IMR-90 (cell line): ENCODE results near the gene MAPK10. TPM values are rescaled to one million over a fixed set of nuclear protein-coding genes. Genes with fewer than 3 reads are reported as not detected.

Experiments used
- ATAC-seq: fragments of 200-7000 bp; cut with Tn5 transposase; 2 replicates; pipeline ENCODE4 v1.9.1; 2020; ENCODE audit warnings: low read depth, mild to moderate bottlenecking, moderate library complexity
- BruUV-seq: library from RNA; stranded (reverse); fragments of 400-500 nt; replicated peaks from 2 replicates; lab custom pipeline; 2021; lab: Mats Ljungman, UMichigan
- CTCF ChIA-PET: fragments of 300-600 bp; formaldehyde crosslinking; extraction: SDS; loops from one replicate; lab custom pipeline; 2021; ENCODE audit warnings: antibody characterized with exemption; lab: Yijun Ruan, JAX
- POLR2A ChIA-PET: fragments of 300-600 bp; sonication (Branson Sonifier 250); formaldehyde crosslinking; loops from one replicate; lab custom pipeline; 2022; ENCODE audit warnings: antibody characterized with exemption; ENCODE audit not compliant: unreplicated experiment; lab: Charles Lee
- DNase-seq: peaks from one replicate; pipeline ENCODE4 v3.0.0; 2013
- H2AFZ ChIP-seq: replicated peaks from 2 replicates; pipeline ENCODE3; 2013; ENCODE audit warnings: low read length, mild to moderate bottlenecking; ENCODE audit not compliant: poor library complexity
- H2AK5ac ChIP-seq: 2 replicates; pipeline ENCODE4 v1.6.1; 2013; ENCODE audit warnings: low read depth, low read length, inconsistent platforms
- H2AK9ac ChIP-seq: replicated peaks from 2 replicates; pipeline ENCODE3; 2013; ENCODE audit warnings: mild to moderate bottlenecking, low read depth, low read length, moderate library complexity; ENCODE audit not compliant: poor library complexity
- H2BK120ac ChIP-seq: 2 replicates; pipeline ENCODE4 v1.6.1; 2013; ENCODE audit warnings: low read depth, low read length, inconsistent platforms
- H2BK15ac ChIP-seq: 3 replicates; pipeline ENCODE4 v1.6.1; 2013; ENCODE audit warnings: low read depth, low read length, inconsistent platforms
- H2BK20ac ChIP-seq: 2 replicates; pipeline ENCODE4 v1.6.1; 2013; ENCODE audit warnings: low read depth, mild to moderate bottlenecking, inconsistent platforms, low read length, moderate library complexity
- H2BK5ac ChIP-seq: 2 replicates; pipeline ENCODE4 v1.6.1; 2013; ENCODE audit warnings: mild to moderate bottlenecking, low read depth, low read length, inconsistent platforms; ENCODE audit not compliant: poor library complexity, severe bottlenecking
- H3K14ac ChIP-seq: replicated peaks from 2 replicates; pipeline ENCODE4 v1.6.1; 2013; ENCODE audit warnings: low read depth, low read length, inconsistent platforms
- H3K18ac ChIP-seq: 2 replicates; pipeline ENCODE4 v1.6.1; 2013; ENCODE audit warnings: low read depth, low read length, control low read depth
- H3K23ac ChIP-seq: 2 replicates; pipeline ENCODE4 v1.6.1; 2013; ENCODE audit warnings: low read depth, low read length, inconsistent platforms
- H3K27ac ChIP-seq: 2 replicates; pipeline ENCODE4 v1.5.1; 2013; ENCODE audit warnings: mild to moderate bottlenecking, control low read depth, low read length; ENCODE audit not compliant: insufficient read depth
- H3K27me3 ChIP-seq: 2 replicates; pipeline ENCODE4 v1.6.1; 2013; ENCODE audit warnings: low read length; ENCODE audit not compliant: control insufficient read depth, insufficient read depth
- H3K36me3 ChIP-seq: 2 replicates; pipeline ENCODE4 v1.6.1; 2013; ENCODE audit warnings: low read length, mixed read lengths; ENCODE audit not compliant: control insufficient read depth, insufficient read depth
- H3K4ac ChIP-seq: 2 replicates; pipeline ENCODE4 v1.6.1; 2013; ENCODE audit warnings: low read depth, low read length, inconsistent platforms
- H3K4me1 ChIP-seq: 2 replicates; pipeline ENCODE4 v1.6.1; 2013; ENCODE audit warnings: low read length, mixed read lengths; ENCODE audit not compliant: control insufficient read depth, insufficient read depth
- H3K4me2 ChIP-seq: 2 replicates; pipeline ENCODE4 v1.6.1; 2013; ENCODE audit warnings: low read depth, mild to moderate bottlenecking, control low read depth, low read length, moderate library complexity
- H3K4me3 ChIP-seq: 2 replicates; pipeline ENCODE4 v1.5.1; 2013; ENCODE audit warnings: low read depth, mild to moderate bottlenecking, control low read depth, low read length, moderate library complexity; ENCODE audit not compliant: insufficient read depth
- H3K56ac ChIP-seq: 2 replicates; pipeline ENCODE4 v1.6.1; 2013; ENCODE audit warnings: low read length, inconsistent platforms; ENCODE audit not compliant: insufficient read depth; ENCODE audit errors: extremely low read depth
- H3K79me1 ChIP-seq, 2 experiments: 2 replicates each; pipeline ENCODE4 v1.6.1; 2013; ENCODE audit warnings: low read length in 2 of 2, inconsistent platforms in 1 of 2, low read depth in 1 of 2
- H3K9ac ChIP-seq: 2 replicates; pipeline ENCODE4 v1.6.1; 2013; ENCODE audit warnings: low read depth, low read length, control low read depth
- H3K9me1 ChIP-seq: 2 replicates; pipeline ENCODE4 v1.6.1; 2013; ENCODE audit warnings: low read length, inconsistent platforms; ENCODE audit not compliant: insufficient read depth
- H3K9me3 ChIP-seq: 2 replicates; pipeline ENCODE4 v1.6.1; 2013; ENCODE audit warnings: low read length; ENCODE audit not compliant: control insufficient read depth, insufficient read depth
- H4K20me1 ChIP-seq: 2 replicates; pipeline ENCODE4 v1.6.1; 2013; ENCODE audit warnings: low read length, inconsistent platforms; ENCODE audit not compliant: insufficient read depth
- H4K5ac ChIP-seq: 2 replicates; pipeline ENCODE4 v1.6.1; 2013; ENCODE audit warnings: mild to moderate bottlenecking, low read depth, low read length, control low read depth
- H4K8ac ChIP-seq, 2 experiments: 2 replicates each; pipeline ENCODE4 v1.6.1; 2013; ENCODE audit warnings: low read depth in 2 of 2, low read length in 2 of 2, control low read depth in 1 of 2, inconsistent platforms in 1 of 2
- H4K91ac ChIP-seq: 2 replicates; pipeline ENCODE4 v1.6.1; 2013; ENCODE audit warnings: low read depth, low read length, inconsistent platforms; ENCODE audit not compliant: insufficient read depth
- MXI1 ChIP-seq: IDR thresholded peaks from 2 replicates; pipeline ENCODE4 v1.6.1; 2012; ENCODE audit warnings: low read depth, mild to moderate bottlenecking, low read length, moderate library complexity, borderline replicate concordance
- WGBS, 2 experiments: methylation state at CpG; one replicate each; pipeline versions ENCODE4 v1.1.5 to v1.1.7; 2013; ENCODE audit warnings: missing lambda C conversion rate in 2 of 2; ENCODE audit not compliant: insufficient read length in 1 of 2; ENCODE audit errors: extremely low coverage in 2 of 2; 5-methylcytosine and 5-hydroxymethylcytosine counted together
- dilution Hi-C: fragments of 300-500 bp; cut with HindIII; formaldehyde crosslinking; loops from one replicate; pipeline ENCODE4 v1.14.3; 2018; ENCODE audit warnings: low sequenced_read_pairs; ENCODE audit not compliant: unreplicated experiment
- in situ Hi-C: fragments of 300-500 bp; cut with MboI; formaldehyde crosslinking; loops from 3 replicates; pipeline ENCODE4 v1.14.3; 2019; ENCODE audit warnings: low sequenced_read_pairs, inconsistent platforms, mixed read lengths
- intact Hi-C: fragments of 100-400 bp; cut with micrococcal nuclease; formaldehyde crosslinking; loops from 2 replicates; pipeline ENCODE4 v1.10.0; 2022
- polyA plus RNA-seq, 3 experiments: library from polyadenylated mRNA; depleted of rRNA; stranded (reverse); fragments of >200 nt; gene quantifications; 2 replicates each; pipeline ENCODE4 v1.2.3, GENCODE V29; 2012; ENCODE audit warnings: low replicate concordance in 1 of 3
- total RNA-seq: library from RNA; depleted of rRNA; stranded (reverse); fragments of >200 nt; gene quantifications from 2 replicates; pipeline ENCODE4 v1.2.3, GENCODE V29; 2012

Gene MAPK10
- total and polyA plus RNA-seq, 2 of the 4 experiments (the other 2 are of a cell fraction), result 2.8 to 6.5 TPM

GRCh38 chr4:86099348-86099747 lies 260.5 kb downstream of the MAPK10 start:
- Histone ChIP-seq H3K79me1 (no peaks in the 10 kb centered on the region), H3K4me2 (no peak overlapping the region), H2AFZ (no peak overlapping the region), H4K20me1 (no peaks in the 10 kb centered on the region), H3K9me1 (no peaks in the 10 kb centered on the region), H3K4me1 (no peaks in the 10 kb centered on the region), H2BK15ac (no peak overlapping the region), H2BK5ac (no peak overlapping the region), H2BK120ac (no peak overlapping the region), H4K5ac (no peak overlapping the region), H3K4me3 (no peak overlapping the region), H3K56ac (no peak overlapping the region), H3K27me3 (no peaks in the 10 kb centered on the region), H3K27ac (no peak overlapping the region), H3K18ac (no peak overlapping the region), H3K23ac (no peak overlapping the region), H3K4ac (no peak overlapping the region), H3K14ac (no peak overlapping the region), H2BK20ac (no peak overlapping the region), H4K91ac (no peak overlapping the region), H3K9ac (no peak overlapping the region), H2AK9ac (no peak overlapping the region), H3K36me3 (no peaks in the 10 kb centered on the region), H3K9me3 (no peaks in the 10 kb centered on the region), H4K8ac (no peak overlapping the region), H2AK5ac (no peak overlapping the region)
- no CpG with 5 or more reads among the region's 3 CpGs for WGBS, 2 experiments
- intact Hi-C loops (no loop called here), dilution Hi-C loops (no loop called here), in situ Hi-C loops (no loop called here)
- TF ChIP-seq MXI1, result no peak
- DNase-seq, result no peak
- no TSS peak for BruUV-seq
- ChIA-PET CTCF (interaction anchor here (0.6 kb wide), 1 partner anchor 55 kb away, joined by 3 read pairs; no protein-coding TSS in a partner anchor), POLR2A (no interaction called here)
- ATAC-seq, result no peak
